Karpas-422 (cell line): ENCODE results near the gene MT1A. TPM values are rescaled to one million over a fixed set of nuclear protein-coding genes. Genes with fewer than 3 reads are reported as not detected.

ENCODE experiments used
- DNase-seq: peaks from one replicate; pipeline ENCODE4 v3.0.0-alpha.2; 2015
- H2AFZ ChIP-seq: fragments of 200-600 bp; sonication (generic); 2 replicates; pipeline ENCODE4 v1.6.1; 2014; ENCODE audit warnings: antibody characterized with exemption, low read length, mixed read lengths
- H3K27ac ChIP-seq: fragments of 200-600 bp; sonication (generic); 2 replicates; pipeline ENCODE4 v1.5.1; 2014; ENCODE audit warnings: mild to moderate bottlenecking, low read length, moderate library complexity
- H3K27me3 ChIP-seq: fragments of 200-600 bp; sonication (generic); 2 replicates; pipeline ENCODE4 v1.6.1; 2014; ENCODE audit warnings: low read length, mixed read lengths
- H3K36me3 ChIP-seq: fragments of 200-600 bp; sonication (generic); 2 replicates; pipeline ENCODE4 v1.6.1; 2014; ENCODE audit warnings: low read length, mixed read lengths; ENCODE audit not compliant: insufficient read depth
- H3K4me1 ChIP-seq: fragments of 200-600 bp; sonication (generic); 2 replicates; pipeline ENCODE4 v1.6.1; 2014; ENCODE audit warnings: mild to moderate bottlenecking, low read length, mixed read lengths
- H3K4me2 ChIP-seq: fragments of 200-600 bp; sonication (generic); 2 replicates; pipeline ENCODE4 v1.6.1; 2014; ENCODE audit warnings: low read length, low read depth, mild to moderate bottlenecking; ENCODE audit not compliant: poor library complexity, severe bottlenecking
- H3K4me3 ChIP-seq: fragments of 200-600 bp; sonication (generic); 2 replicates; pipeline ENCODE4 v1.5.1; 2014; ENCODE audit warnings: mild to moderate bottlenecking, antibody characterized with exemption, low read length, mixed read lengths
- H3K79me2 ChIP-seq: fragments of 200-600 bp; sonication (generic); 2 replicates; pipeline ENCODE4 v1.6.1; 2014; ENCODE audit warnings: mild to moderate bottlenecking, low read length, mixed read lengths
- H3K9ac ChIP-seq: fragments of 200-600 bp; sonication (generic); 2 replicates; pipeline ENCODE4 v1.6.0; 2014; ENCODE audit warnings: low read length
- H3K9me2 ChIP-seq: fragments of 200-600 bp; sonication (generic), shearing (Covaris generic); replicated peaks from 2 replicates; pipeline ENCODE4 v1.6.0; 2014; ENCODE audit warnings: mild to moderate bottlenecking, low read length, moderate library complexity; ENCODE audit not compliant: insufficient read depth
- H3K9me3 ChIP-seq: fragments of 300-700, 200-600 bp; sonication (generic); 2 replicates; pipeline ENCODE4 v1.6.1; 2014; ENCODE audit warnings: low read length, mixed read lengths
- H4K20me1 ChIP-seq: fragments of 200-600 bp; sonication (generic); 2 replicates; pipeline ENCODE4 v1.6.1; 2014; ENCODE audit warnings: mild to moderate bottlenecking, antibody characterized with exemption, low read length, low read depth; ENCODE audit not compliant: insufficient read depth
- total RNA-seq: library from RNA; depleted of rRNA; stranded (reverse); fragments of >200 nt; shearing (Covaris generic); gene quantifications from 2 replicates; pipeline ENCODE4 v1.2.3, GENCODE V29; 2014; ENCODE audit warnings: low replicate concordance; rRNA removed

MT1A gene
- total RNA-seq = not detected in 2 replicates

DNA sequence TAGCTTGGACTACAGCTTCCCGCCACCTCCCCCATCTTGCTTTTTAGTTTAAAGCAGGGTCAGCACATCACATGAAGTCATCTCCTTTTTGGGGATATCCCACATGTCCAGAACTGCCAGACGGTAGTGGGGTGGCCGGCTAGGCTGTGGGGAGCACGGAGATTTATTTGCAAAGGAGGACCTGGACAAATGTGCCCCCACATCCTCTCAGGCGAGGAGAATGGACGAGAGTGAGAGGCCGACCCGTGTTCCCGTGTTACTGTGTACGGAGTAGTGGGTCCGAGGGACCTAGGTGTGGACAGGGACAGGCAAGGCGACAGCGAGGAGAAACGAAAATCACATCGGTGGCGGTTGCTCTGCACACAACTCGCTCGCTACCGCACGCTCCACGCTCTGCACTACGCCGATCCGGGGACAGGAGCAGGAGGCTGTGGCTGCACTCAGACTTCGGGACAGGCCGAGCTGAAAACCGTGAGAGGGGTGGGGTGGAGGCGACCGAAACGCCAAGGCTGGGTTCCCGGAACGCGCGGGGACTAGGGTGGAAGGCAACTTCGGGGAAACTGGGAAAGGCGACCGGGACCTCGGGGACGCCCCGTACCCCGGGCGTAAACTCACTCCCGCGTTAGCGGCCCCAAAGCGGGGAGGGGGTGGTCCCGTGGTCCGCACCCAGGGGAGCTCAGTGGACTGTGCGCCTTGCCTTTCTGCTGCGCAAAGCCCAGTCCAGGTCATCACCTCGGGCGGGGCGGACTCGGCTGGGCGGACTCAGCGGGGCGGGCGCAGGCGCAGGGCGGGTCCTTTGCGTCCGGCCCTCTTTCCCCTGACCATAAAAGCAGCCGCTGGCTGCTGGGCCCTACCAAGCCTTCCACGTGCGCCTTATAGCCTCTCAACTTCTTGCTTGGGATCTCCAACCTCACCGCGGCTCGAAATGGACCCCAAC is at the start of gene MT1A:
Gene MT1A, plus strand, starts transcription at position 853 of the 937 bp plus-strand sequence. Its CDS starts 73 bp downstream, at position 926.
- no peak within 1 kb of the TSS for H3K9ac ChIP-seq
- no peak for DNase-seq
- H3K4me1 ChIP-seq = peaks cover 26% of the 10 kb centered on the region
- no peaks in the 10 kb centered on the region for H4K20me1 ChIP-seq
- H3K79me2 ChIP-seq = no peaks in the 10 kb centered on the region
- H2AFZ ChIP-seq = no peak within 1 kb of the TSS
- H3K9me2 ChIP-seq = no peaks in the 10 kb centered on the region
- no peak within 1 kb of the TSS for H3K27ac ChIP-seq
- no peaks in the 10 kb centered on the region for H3K9me3 ChIP-seq
- no peaks in the 10 kb centered on the region for H3K27me3 ChIP-seq
- no peak within 1 kb of the TSS for H3K4me2 ChIP-seq
- no peaks in the 10 kb centered on the region for H3K36me3 ChIP-seq
- H3K4me3 ChIP-seq = no peak within 1 kb of the TSS

DNA sequence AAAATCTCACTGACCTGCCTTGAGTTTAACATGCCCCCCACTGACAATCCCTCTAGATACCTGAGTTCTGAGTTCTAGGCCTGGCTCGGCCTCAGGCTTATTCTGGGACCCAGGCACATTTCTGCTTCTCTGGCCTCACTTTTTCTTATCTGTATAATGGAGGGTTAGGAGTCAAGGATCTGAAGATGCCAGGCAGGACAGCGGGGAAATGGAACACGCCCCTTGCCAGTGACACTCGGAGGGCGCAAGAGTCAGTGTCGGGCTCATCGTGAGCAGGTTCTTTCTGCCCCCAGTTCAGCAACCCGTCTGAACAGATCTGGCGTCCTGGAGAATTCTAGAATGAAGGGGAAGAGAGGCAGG is 49.7 kb upstream of the MT1A start:
- H3K79me2 ChIP-seq = no peaks in the 10 kb centered on the region
- DNase-seq = no peak

DNA sequence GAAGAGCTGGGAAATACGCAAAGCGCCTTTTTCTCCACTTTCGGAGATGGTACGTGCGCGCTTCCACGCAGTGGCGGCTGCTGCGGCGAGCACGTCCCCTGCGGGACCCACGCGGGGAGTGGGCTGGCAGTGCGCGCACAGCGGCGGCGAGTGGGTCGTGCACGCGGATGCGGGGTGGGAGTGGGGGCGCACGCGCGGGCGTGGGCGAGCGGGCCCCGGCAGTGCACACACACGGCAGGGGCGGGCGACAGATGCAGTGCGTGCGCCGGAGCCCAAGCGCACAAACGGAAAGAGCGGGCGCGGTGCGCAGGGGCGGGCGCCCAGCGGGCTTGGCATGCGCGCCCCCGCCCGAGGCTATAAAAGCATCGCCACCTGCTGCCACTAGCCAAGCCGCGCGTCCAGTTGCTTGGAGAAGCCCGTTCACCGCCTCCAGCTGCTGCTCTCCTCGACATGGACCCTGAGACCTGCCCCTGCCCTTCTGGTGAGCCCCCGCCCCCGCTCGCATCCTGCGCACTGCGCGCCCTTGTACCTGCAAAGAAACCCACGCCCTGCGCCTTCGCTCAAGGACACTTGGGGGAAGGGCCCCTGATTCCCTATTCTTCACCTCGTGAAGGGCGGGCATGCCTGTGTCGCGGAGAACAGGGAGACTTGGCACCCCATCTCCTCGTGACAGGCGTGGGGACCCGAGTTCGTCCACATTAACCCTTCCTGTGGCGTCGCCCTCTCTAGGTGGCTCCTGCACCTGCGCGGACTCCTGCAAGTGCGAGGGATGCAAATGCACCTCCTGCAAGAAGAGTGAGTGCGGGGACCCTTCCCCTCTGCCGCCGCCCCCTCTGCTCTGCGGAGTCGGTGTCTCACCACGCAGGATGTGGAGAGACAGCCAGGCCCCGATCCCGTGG is 49.1 kb upstream of the MT1A start, which contains the start of gene MT3:
Gene MT3, plus strand, starts transcription at position 388 of the 899 bp plus-strand sequence. Its CDS starts 63 bp downstream, at position 451.
- H3K4me3 ChIP-seq = no peak within 1 kb of the TSS
- no peak for DNase-seq

More for the DNA sequence above, 49.7 kb upstream of the MT1A start:
- Histone ChIP-seq H3K27me3 (no peaks in the 10 kb centered on the region), H3K9ac (no peak overlapping the region), H3K27ac (no peak overlapping the region), H3K9me2 (no peaks in the 10 kb centered on the region), H2AFZ (no peak overlapping the region), H3K4me1 (peaks cover 17% of the 10 kb centered on the region), H3K36me3 (no peaks in the 10 kb centered on the region), H3K9me3 (no peaks in the 10 kb centered on the region), H3K4me3 (no peak overlapping the region), H3K4me2 (no peak overlapping the region), H4K20me1 (no peaks in the 10 kb centered on the region)

DNA sequence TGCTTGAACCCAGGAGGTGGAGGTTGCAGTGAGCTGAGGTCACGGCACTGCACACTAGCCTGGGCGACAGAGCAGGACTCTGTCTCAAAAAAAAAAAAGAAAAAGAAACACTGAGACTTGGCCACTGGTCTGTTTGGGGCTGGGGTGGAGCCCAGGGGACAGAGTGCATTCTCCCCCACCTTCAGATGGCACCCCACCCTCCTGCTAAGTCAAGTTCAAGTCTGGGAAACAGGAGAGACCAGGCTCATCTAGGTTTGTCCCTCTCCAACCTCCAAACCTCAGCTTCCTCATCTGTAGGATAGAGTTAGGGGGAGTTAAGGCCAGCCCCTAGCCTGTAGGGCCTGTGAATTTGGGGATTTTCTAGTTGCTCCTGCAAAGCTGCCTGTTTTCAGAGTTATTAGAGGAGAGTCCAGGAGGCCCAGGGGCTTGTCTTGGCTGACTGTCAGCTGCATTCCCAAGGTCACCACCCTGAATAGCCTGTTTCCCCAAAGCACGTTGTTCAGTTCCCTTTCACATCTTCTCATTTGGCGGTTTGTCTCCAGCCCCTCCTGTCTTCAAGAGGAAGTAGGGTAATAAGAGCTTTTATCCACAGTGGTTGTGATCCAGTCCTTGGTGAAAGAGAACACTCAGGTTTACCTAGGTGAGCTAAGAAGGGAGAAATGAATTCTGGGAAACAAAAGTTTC is 46.9 kb upstream of the MT1A start:
- H3K4me2 ChIP-seq = no peak overlapping the region
- no peak overlapping the region for H3K27ac ChIP-seq
- H3K9me2 ChIP-seq = no peaks in the 10 kb centered on the region
- H3K4me3 ChIP-seq = no peak overlapping the region
- H3K4me1 ChIP-seq = peaks cover 18% of the 10 kb centered on the region
- H3K27me3 ChIP-seq = no peaks in the 10 kb centered on the region
- no peak overlapping the region for H3K9ac ChIP-seq
- H3K9me3 ChIP-seq = no peaks in the 10 kb centered on the region
- no peaks in the 10 kb centered on the region for H3K79me2 ChIP-seq
- no peaks in the 10 kb centered on the region for H4K20me1 ChIP-seq
- H3K36me3 ChIP-seq = no peaks in the 10 kb centered on the region
- no peak for DNase-seq
- H2AFZ ChIP-seq = no peak overlapping the region

More for the DNA sequence above, 49.1 kb upstream of the MT1A start, which contains the start of gene MT3:
- H3K4me2 ChIP-seq = no peak within 1 kb of the TSS
- H2AFZ ChIP-seq = no peak within 1 kb of the TSS
- H3K9me3 ChIP-seq = no peaks in the 10 kb centered on the region
- H3K79me2 ChIP-seq = no peaks in the 10 kb centered on the region
- no peak within 1 kb of the TSS for H3K27ac ChIP-seq
- no peaks in the 10 kb centered on the region for H3K27me3 ChIP-seq
- peaks cover 17% of the 10 kb centered on the region for H3K4me1 ChIP-seq
- H3K9me2 ChIP-seq = no peaks in the 10 kb centered on the region
- H4K20me1 ChIP-seq = no peaks in the 10 kb centered on the region
- H3K36me3 ChIP-seq = no peaks in the 10 kb centered on the region
- no peak within 1 kb of the TSS for H3K9ac ChIP-seq

DNA sequence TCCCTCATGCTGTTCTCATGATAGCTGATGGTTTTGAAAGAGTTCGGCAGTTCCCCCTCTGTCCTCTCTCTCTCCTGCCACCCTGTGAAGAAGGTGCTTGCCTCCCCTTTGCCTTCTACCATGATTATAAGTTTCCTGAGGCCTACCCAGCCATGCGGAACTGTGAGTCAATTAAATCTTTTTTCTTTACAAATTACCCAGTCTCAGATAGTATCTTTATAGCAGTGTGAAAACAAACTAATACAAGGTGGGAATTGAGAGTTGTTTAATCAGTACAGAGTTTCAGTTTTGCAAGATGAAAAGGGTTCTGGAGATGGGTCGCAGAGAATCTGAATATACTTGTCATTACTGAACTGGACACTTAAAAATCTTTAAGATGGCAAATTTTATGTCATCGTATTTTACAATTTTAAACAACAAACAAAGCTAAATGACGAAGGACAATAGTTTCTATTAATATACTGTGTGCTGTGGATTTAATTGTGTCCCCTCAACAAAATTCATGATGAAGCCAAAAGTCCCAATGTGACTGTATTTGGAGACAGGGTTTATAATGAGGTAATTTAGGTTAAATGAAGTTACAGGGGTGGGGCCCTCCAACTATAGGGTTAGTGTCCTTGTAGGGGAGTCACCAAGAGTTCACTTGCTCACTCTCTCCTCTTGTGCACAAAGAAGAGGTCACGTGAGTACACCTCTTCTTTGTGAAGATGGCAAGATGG is 44.7 kb upstream of the MT1A start:
- Histone ChIP-seq H3K4me3 (no peak overlapping the region), H3K4me1 (peaks cover 21% of the 10 kb centered on the region), H4K20me1 (no peaks in the 10 kb centered on the region), H3K9me3 (no peaks in the 10 kb centered on the region), H2AFZ (no peak overlapping the region), H3K9ac (no peak overlapping the region), H3K79me2 (no peaks in the 10 kb centered on the region), H3K27me3 (no peaks in the 10 kb centered on the region), H3K9me2 (no peaks in the 10 kb centered on the region), H3K27ac (no peak overlapping the region), H3K4me2 (no peak overlapping the region), H3K36me3 (no peaks in the 10 kb centered on the region)
- no peak for DNase-seq

DNA sequence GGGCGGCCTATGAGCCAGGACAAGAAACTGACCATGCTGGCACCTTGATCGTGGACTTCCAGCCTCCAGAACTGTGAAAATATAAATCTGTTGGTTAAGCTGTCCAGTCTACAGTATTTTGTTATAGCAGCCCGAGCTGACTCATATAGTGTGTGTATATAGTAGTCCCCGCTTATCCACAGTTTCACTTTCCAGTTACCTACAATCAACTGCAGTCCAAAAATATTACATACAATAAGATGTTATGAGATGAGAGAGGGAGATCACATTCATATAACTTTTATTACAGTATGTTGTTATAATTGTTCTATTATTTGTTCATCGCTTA is 44.2 kb upstream of the MT1A start:
- H2AFZ ChIP-seq = no peak overlapping the region
- no peak for DNase-seq
- no peaks in the 10 kb centered on the region for H3K9me2 ChIP-seq
- H3K27me3 ChIP-seq = no peaks in the 10 kb centered on the region
- no peak overlapping the region for H3K27ac ChIP-seq
- H3K79me2 ChIP-seq = no peaks in the 10 kb centered on the region
- peaks cover 21% of the 10 kb centered on the region for H3K4me1 ChIP-seq
- no peak overlapping the region for H3K4me3 ChIP-seq
- no peak overlapping the region for H3K4me2 ChIP-seq
- no peak overlapping the region for H3K9ac ChIP-seq
- no peaks in the 10 kb centered on the region for H3K36me3 ChIP-seq
- H4K20me1 ChIP-seq = no peaks in the 10 kb centered on the region
- no peaks in the 10 kb centered on the region for H3K9me3 ChIP-seq

DNA sequence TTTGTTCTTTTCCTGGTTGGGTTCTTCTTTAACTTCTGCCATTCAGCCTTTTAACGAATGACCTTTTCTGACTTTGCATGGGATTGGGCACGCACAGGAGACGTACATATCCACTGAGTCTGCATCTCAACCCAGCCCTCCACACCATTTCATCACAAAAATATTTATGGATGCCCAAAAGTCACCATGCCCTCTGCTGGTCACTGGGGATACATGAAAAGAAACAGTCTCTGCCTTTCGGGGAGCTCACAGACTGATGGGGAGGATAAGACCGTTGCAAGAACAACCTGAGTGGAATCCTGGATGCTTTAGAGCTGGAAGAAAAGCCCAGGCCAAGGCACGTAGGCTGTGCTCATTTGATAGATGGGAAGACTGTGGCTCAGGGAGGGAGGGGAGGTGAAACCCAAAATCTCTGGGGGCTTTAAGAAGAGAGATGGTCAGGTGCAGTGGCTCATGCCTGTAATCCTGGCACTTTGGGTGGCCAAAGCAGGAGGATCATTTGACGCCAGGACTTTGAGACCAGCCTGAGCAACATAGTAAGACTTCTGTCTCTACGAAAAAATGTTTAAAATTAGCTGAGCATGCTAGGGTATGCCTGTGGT is 38.0 kb upstream of the MT1A start:
- no peak overlapping the region for H2AFZ ChIP-seq

More for the DNA sequence above, 38.0 kb upstream of the MT1A start:
- Histone ChIP-seq H3K36me3 (no peaks in the 10 kb centered on the region), H3K9me3 (no peaks in the 10 kb centered on the region), H3K27ac (no peak overlapping the region), H3K79me2 (no peaks in the 10 kb centered on the region), H3K4me3 (no peak overlapping the region), H4K20me1 (no peaks in the 10 kb centered on the region), H3K9me2 (no peaks in the 10 kb centered on the region), H3K4me2 (no peak overlapping the region), H3K4me1 (peaks cover 4% of the 10 kb centered on the region; the same call in 1 of the 2 replicates), H3K27me3 (no peaks in the 10 kb centered on the region), H3K9ac (no peak overlapping the region)
- DNase-seq = peak; percentile 82
